DLD1 (cell line): ENCODE data around the gene BMPR1A.
"Not testable (repeated sequence)": the region's sequence is repeated elsewhere in the genome, so short reads cannot be mapped to it uniquely, and the experiment has no call there.

Experiments
- in situ Hi-C: cut with HindIII; loops from 2 replicates; pipeline ENCODE4 v1.10.0; 2017; ENCODE audit warnings: low sequenced_read_pairs

BMPR1A gene

DNA sequence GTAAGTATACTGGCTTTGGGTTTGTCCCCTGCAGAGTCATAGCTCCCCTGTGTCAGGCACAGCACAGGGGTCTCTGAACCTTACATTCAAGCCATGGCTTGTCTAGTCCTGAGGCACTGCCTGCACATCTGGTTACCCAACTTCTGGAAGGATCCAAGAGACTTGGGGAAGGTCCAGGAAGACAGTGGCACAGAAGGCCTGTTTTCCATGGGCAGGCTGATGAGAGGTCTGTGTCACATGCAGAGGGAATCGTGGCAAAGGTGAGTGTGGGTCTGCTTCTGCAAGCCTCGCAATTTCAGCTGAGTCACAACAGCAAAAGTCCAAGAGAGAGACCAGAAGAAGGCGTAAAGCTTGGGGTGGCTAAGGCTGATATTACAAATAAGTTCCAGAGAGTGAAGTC is 28.4 kb upstream of the BMPR1A start:
- in situ Hi-C loops: no loop called here

- in situ Hi-C loops: no loop called here
Measured at GRCh38 chr10:86729677-86730076, 26.7 kb upstream of the BMPR1A start.

GRCh38 chr10:86730227-86730626 is 26.2 kb upstream of the BMPR1A start:
- in situ Hi-C loops: no loop called here

GRCh38 chr10:86732771-86733170 is 23.6 kb upstream of the BMPR1A start:
- in situ Hi-C loops: no loop called here

DNA sequence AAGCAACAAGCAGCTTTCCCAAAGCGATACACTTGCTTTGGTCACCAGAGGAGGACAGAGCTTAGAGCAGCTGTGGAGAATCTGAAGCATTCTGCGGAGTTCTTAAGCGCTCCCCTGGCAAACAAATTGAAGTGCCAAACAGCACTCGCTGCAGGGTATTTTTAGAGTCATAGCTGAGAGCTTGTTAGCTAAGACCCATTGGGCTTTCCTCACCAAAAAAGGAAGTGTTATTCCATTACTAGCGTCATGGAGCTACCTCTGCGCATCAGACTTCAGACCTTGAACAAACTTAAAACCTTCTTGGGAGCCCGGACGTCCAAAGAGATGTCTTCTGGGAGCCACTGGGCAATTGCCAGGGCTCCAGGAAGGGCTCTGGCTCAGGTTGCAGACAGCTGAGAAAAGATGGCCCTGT is 23.2 kb upstream of the BMPR1A start:
- in situ Hi-C loops: no loop called here

- in situ Hi-C loops: no loop called here
Measured at GRCh38 chr10:86734207-86734988, 22.0 kb upstream of the BMPR1A start.

DNA sequence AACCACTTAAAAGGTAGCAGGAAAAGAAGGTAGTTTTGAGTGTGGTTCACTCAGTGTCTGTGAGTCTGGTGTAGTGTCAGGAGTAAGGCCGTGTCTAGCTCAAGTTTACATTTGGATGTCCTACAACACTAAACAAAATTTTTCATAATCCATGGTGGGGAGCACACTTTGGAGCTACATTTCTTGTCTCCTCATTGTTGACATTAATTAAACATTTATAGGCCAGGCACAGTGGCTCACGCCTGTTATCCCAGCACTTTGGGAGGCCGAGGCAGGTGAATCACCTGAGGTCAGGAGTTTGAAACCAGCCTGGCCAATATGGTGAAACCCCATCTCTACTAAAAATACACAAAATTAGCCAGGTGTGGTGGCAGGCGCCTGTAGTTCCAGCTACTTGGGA is 21.1 kb upstream of the BMPR1A start:
- in situ Hi-C loops: not testable (repeated sequence)

- in situ Hi-C loops: no loop called here
Measured at GRCh38 chr10:86742230-86742629, 14.2 kb upstream of the BMPR1A start.

DNA sequence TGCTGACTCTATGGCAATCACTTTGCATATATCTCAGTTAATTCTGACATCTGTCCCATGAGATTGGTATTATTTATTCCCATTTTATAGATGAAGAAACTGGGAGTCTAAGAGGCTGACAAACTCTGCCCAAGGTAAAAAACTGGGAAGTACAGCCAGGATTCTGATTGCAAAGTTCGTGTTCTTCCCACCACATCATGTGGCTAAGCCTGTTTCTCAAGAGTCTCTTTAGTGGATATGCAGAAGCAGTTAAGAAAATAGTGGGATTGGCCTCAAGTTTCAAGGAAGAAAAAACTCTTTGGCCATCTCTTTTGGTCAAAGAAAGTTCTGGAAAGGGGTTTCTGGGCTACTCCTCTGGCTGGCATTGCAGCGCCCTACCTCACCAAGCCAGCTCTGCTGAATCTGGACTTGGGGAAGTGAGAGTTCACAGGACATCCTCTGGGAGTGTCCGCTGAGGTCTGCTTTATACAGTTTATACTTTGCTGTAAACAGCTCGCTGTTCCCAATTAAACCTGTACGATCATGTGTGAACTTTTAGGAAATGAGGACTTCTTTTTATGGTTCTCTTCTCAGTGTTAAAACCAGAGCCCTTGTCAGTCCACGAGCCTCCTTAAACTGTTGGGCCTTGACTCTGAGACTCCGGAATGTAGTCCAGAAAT is 12.2 kb upstream of the BMPR1A start:
- in situ Hi-C loops: no loop called here

- in situ Hi-C loops: no loop called here
Measured at GRCh38 chr10:86747796-86748581, 8.4 kb upstream of the BMPR1A start.

DNA sequence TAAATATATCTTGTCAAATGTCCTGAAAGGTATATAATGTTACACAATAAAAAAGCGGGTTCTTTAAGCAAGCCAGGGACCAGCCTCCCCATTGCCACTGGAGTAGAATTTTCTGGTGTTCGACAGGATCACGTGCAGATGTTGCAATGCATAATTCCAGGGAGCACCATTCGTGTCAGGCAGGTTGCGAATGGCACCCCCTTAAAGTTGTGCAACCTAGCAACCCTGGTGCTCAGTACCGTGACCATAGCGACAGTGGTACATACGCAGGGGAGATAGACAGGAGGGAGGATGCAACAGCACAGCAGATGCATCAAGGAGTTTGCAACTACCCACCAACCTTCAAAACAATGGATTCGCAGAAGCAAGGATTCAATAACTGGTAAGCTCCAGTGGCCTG is 6.6 kb upstream of the BMPR1A start:
- in situ Hi-C loops: no loop called here

GRCh38 chr10:86751477-86751876 is 4.9 kb upstream of the BMPR1A start:
- in situ Hi-C loops: no loop called here

DNA sequence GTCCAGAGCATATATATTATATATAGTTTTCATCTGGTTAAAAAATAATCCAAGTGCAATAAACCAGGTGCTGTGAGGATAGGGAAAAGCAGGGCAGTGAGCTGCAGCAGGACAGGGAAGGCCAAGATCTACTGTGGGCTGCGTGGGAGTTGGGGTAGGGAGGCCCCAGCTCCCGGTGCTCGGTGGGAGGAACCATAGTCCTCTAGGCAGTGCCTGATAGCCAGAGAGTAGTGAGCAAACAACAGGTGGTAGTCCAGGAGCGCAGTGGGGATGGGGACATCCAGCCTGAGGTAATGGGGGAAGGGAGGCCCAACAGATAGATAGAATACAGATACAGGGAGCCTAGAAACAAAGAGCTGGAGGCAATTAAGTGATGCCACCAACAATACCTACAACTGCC is 4.1 kb upstream of the BMPR1A start:
- in situ Hi-C loops: no loop called here

GRCh38 chr10:86753051-86753450 is 3.4 kb upstream of the BMPR1A start:
- in situ Hi-C loops: no loop called here

DNA sequence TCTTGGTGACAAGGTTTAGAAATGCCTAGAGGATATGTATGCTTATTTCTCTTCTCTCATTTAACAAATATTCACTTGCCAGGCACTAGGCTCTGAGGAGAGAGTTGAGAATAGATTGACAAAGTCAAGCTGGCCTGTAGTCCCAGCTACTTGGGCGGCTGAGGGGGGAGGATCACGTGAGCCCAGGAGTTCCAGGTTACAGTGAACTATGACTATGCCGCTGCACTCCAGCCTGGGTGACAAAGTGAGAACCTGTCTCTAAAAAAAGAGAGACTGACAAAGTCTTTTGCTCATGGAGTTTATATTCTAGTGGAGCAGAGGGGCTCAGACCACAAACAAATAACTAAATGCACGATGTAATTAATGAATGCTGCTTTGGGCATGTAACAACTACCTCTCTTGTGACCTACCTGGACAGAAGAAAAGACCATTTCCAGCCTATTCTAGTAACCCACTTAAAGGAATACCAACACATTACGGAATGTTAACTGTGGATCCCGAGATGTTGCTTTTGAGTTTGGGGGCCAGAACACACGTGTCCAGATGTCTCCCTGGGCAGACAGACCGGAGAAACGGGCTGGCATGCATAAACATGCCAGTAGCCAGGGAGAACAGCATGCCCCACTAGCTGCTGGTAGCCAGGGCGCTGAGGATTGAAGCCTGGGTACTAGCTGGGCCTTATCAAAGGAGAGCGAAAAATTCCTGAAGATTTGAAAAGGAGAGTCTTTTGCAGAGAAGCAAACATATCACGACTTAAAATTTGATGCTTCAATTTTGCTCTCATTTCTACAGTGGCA is 2.6 kb upstream of the BMPR1A start:
- in situ Hi-C loops: no loop called here

GRCh38 chr10:86755454-86755739 is 1.0 kb upstream of the BMPR1A start:
- in situ Hi-C loops: no loop called here

DNA sequence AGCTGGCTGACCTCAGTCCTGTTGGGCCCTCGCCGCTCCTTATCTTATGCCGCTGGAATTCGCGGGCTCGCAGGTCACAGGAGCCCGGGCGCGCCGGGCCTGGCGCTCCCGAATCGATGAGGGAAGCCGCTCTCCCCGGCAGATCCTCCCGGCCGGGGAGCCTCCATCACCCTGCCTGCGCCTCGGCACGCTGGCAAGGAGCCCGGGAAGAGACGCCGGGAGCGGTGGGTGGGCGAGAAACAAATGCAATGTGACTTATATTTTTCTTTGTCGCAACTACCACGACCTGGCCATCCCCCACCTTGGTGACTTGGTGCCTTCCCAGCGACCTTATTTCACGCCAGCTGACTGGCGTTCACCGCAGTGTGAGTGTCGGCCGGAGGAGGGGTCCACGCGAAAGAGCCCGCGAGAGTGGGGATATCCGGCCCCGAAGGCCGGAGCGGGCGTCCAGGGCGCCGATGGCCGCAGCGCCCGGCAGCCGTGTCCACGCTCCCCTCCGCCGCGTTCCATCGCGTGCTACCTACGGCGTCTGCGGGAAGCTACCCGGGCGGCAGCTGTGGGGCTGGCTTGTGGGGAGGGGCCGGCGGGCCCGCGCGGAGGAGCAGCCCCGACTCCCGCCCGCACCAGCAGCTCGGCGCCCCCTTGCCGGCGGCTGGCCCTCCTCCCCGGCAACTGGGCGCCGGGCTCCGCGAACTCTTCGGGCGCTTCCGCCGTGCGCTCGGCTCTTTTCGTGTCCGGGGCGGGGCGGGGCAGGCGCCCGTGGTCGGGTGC is 494 bp upstream of the BMPR1A start:
- in situ Hi-C loops: no loop called here

DNA sequence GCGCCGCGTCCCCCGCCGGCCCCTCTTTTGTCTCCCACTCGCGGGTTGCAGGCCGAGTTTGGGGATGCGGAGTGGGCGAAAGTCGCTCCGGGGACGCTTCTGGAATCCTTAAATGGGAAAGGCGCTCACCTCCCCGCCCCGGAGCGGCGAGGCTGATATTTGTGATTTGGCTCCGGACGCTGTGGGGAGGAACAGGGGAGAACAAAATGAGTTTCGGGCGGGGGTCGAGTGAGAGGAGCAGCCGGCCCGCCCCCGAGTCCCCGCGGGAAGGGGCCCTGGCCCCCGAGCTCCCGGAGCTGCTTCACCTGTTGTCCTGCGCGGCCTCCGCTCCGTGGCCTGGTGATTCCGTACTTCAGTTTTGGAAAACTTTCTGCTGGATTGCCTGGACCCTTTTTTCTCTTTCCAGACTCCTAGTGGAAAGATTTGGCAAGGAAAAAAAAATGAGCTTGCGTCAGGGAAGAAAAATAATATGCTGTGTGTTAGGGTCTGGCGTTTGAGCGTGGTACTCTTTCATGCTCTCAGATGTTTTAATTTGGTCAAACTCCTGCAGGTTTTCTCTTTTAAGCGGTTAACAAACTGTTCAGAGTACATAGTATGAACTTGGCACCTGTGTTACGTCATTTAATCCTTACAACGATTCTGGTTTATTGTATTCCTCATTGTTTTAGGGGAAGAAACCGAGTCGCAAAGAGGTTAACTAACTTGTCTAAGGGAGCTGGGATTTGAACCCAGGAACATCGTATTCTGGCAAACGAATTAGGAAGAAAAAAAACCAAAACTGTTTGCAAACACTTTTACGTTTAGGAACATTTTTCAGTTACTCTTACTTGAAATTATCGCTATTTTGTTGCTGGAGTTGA is 924 bp downstream of the BMPR1A start:
- in situ Hi-C loops: no loop called here

DNA sequence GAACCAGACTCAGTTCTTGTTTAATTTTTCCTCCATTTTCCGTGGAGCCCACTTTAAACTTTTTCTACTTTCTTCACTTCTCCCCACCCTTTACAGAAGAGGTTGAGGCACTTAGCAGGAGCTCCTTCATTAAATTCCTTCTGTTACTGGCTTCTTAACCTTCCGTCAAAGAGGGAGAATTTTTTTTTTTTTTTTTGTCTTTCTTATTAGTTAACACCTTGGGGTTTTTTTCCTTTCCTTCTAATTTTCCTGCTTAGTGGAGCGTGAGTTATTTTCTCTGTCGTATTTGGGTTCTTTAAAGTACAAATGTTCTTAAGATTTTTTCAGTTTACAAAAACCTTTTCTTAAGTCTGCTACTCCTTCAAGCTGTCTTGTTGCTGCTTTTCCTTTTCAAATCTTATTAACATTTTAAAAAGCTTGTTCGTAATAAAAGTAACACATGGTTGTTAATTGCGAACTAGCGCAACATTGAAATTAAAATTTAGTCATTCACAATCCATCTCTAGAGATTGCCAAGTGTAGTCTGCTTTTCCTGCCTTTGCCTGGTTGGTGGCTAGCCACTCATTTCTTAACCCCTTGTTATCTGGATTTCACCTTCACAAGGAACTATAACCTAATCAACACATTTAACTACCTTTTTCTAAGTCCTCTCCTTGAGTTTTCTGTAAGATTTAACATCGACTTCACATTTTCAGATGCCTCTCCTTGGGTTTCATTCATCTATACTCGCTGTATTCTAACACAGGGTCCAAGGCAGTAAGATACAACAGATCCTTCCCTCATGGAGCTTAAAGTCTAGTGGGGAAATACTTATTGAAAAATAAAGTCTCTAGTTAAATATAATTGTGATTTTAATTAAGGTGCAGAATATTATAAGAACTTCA is 2.0 kb downstream of the BMPR1A start:
- in situ Hi-C loops: no loop called here
